CD4-positive, alpha-beta T cell treated with Interferon gamma for 1 hour (primary cell): ENCODE measurements around the gene LIX1L.
"Not testable (repeated sequence)": the region's sequence is repeated elsewhere in the genome, so short reads cannot be mapped to it uniquely, and the experiment has no call there.

Experiments
- DNase-seq: peaks from one replicate; pipeline ENCODE4 v3.0.0-alpha.2; 2020

LIX1L gene

GRCh38 chr1:145927916-145928643 lies 29.7 kb downstream of the LIX1L start:
- no peak for DNase-seq

- peak; percentile 96 for DNase-seq
Observed at GRCh38 chr1:145927063-145927886, 30.5 kb downstream of the LIX1L start, which contains the start of gene RBM8A. Gene RBM8A (minus strand): TSS chr1:145927484. CDS start chr1:145927426, 58 bp downstream.

GRCh38 chr1:145926686-145927062 lies 31.1 kb downstream of the LIX1L start:
- no peak for DNase-seq

GRCh38 chr1:145922266-145922665 lies 35.6 kb downstream of the LIX1L start:
- no peak for DNase-seq

- not testable (repeated sequence) for DNase-seq
Observed at GRCh38 chr1:145920297-145920696, 37.5 kb downstream of the LIX1L start.

- peak; percentile 23 for DNase-seq
Observed at GRCh38 chr1:145918992-145919939, 38.6 kb downstream of the LIX1L start.

GRCh38 chr1:145918144-145918991 lies 39.4 kb downstream of the LIX1L start, which contains the start of gene PEX11B:
Gene PEX11B (minus strand): TSS chr1:145918717. CDS start chr1:145918688, 29 bp downstream.
- peak; percentile 93 for DNase-seq

GRCh38 chr1:145917595-145917994 lies 40.2 kb downstream of the LIX1L start:
- DNase-seq: no peak

DNA sequence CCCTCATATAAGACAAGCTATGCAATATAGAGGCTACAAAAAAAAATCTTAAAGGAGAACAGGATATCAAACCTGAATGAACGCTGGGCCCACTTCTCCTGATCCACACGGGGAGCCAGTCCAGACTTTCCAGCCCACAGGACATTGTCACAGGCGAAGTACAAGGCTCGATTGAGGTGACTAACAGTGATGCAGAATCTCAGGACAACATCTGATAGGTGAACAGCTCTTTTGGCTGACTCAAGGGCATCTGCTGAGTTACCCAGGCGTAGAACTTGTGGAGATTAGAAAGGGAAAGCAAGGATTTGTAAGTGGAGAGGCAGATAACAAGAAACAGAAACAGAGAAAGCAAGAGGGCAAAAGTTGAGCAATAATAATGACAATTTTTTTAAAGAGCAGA lies 41.1 kb downstream of the LIX1L start:
- DNase-seq: no peak

- no peak for DNase-seq
Observed at GRCh38 chr1:145912128-145912641, 45.6 kb downstream of the LIX1L start.

GRCh38 chr1:145908653-145909052 lies 49.2 kb downstream of the LIX1L start:
- no peak for DNase-seq

GRCh38 chr1:145906954-145907753 lies 50.7 kb downstream of the LIX1L start:
- DNase-seq: no peak

GRCh38 chr1:145901312-145902021 lies 56.4 kb downstream of the LIX1L start:
- DNase-seq: no peak

DNA sequence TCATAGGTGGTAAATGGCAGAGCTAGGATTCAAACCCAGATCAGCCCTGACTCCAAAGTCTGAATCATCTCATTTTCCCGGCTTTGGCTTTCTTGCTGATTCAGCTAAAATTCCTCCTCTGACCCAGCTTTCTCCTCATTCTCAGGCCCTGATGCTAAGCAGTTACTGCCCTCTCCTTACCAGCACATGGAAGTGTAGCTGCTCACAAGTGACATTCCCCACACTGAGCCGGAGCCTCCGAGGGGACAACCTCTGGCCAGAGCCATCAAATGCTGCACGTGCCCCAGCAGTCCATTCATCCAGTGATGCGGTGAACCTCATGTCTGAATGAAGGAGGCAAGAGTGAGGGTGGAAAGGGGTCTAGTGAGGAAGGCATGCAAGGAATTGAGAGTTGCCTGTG lies 59.1 kb downstream of the LIX1L start:
- no peak for DNase-seq

DNA sequence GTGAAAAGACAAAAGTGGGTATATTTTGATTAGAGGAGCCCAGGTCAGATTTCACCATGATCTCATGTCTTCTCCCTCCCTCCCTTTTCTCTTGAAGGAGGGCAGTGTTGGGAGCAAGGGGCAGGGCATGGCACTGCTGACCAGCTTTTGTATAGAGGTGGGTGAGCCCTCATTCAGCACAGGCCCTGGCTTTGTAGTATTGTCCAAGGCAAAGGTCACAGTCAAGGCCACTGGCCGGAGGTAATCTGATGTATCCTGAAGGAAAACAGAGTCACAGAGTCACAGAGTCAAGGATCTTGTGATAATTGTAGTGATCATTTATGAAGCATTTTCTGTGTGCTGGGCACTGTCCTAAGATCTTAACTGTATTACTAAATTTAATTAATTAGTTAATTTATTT lies 59.8 kb downstream of the LIX1L start:
- no peak for DNase-seq

DNA sequence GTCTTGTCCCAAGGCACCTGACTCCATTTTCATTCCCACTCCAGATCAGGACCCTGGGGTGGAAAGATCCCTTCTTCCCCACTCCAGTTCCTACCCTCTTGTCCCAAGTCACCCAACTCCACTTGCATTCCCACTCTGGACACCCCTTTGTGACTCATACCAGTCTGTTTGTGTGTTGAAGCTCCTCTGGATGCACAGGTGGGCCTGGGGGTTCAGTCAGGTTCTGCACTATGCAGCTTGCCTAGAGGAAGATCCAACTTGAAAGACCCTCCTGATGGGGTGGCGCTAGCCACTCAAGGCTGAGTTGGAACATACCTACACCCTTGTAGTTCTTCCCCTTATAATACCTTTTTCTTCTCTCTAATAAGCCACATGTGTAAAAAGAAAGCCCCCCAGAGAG lies 62.3 kb downstream of the LIX1L start:
- no peak for DNase-seq

DNA sequence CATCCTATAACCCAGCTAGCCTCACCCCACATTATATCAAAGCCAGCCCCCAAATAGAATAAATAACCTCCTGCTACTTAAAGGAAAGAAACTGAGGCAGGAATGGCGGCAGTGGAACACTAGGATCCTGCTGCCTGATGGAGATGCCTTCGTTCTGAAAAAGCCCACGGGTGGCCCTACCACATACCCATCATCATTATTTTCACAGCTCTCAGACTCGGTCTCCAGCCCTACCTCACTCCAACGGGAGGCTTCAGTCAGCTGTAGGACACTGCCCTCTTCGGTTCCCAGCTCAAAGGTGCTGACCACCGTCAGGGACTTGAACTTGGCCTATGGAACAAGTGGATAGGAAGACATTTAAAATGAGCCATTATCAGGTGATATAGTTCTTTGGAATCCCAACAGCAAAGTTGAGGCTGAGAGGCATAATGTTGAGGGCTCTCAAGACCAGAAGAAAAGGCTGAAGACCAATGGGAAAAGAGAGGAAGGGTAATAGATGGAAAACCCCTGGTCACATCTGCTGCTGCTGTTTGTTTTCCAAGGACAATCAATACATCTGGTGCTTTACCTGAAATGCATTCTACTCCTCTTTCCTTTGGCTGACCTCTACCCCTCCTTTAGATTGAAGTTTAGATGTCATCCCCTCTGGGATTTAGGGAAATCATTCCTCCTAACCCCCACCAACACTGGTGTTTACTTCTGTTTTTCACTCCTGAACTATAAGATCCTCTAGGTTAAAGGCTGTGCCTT lies 64.3 kb downstream of the LIX1L start:
- no peak for DNase-seq

- DNase-seq: no peak
Observed at GRCh38 chr1:145892486-145893087, 65.2 kb downstream of the LIX1L start.
